ENCODE measurements around the gene NTM. TPM values are rescaled to one million over a fixed set of nuclear protein-coding genes. Genes with fewer than 3 reads are reported as not detected.

NTM gene
- total and polyA plus RNA-seq, 10 donors: 0.13 to 1.6 (median 0.67) TPM

GRCh38 chr11:132196928-132197327, 826.5 kb downstream of the NTM start:
- H3K36me3 ChIP-seq: no peaks in the 10 kb centered on the region
- peaks cover 0 to 14% (median 6%) of the 10 kb centered on the region in 8 donors for H3K9me3 ChIP-seq
- no peak for DNase-seq
- no peaks in the 10 kb centered on the region for H3K4me1 ChIP-seq
- intact Hi-C loops (cut with DNase I; ENCODE audit: low total_unique reads): no loop called here
- no peaks in the 10 kb centered on the region for H3K27me3 ChIP-seq (replicated peaks in 1 of 7)
- no peak overlapping the region for H3K27ac ChIP-seq
- 87 to 100% (median 95%) methylated on average over 1 of the region's 1 CpG for WGBS, 5 donors
- no peak overlapping the region for H3K4me3 ChIP-seq
- TF ChIP-seq POLR2AphosphoS5 (IDR thresholded peaks at IDR 0.05) (no peak), CTCF (IDR thresholded peaks at IDR 0.05 in 8 of 11, conservative IDR thresholded peaks at IDR 0.05 in 3 of 11) (no peak), POLR2A (IDR thresholded peaks at IDR 0.05) (no peak)

- Histone ChIP-seq H3K36me3 (no peaks in the 10 kb centered on the region), H3K27ac (no peak overlapping the region), H3K9me3 (peaks cover 0 to 9% (median 2%) of the 10 kb centered on the region in 8 donors), H3K27me3 (replicated peaks in 1 of 7) (no peaks in the 10 kb centered on the region), H3K4me3 (no peak overlapping the region), H3K4me1 (no peaks in the 10 kb centered on the region)
- 69 to 82% (median 79%) methylated on average over 6 of the region's 6 CpGs for WGBS, 5 donors
- no peak for DNase-seq
- no peak for TF ChIP-seq CTCF (IDR thresholded peaks at IDR 0.05 in 8 of 11, conservative IDR thresholded peaks at IDR 0.05 in 3 of 11)
- no peak for TF ChIP-seq POLR2A (IDR thresholded peaks at IDR 0.05)
- TF ChIP-seq POLR2AphosphoS5 (IDR thresholded peaks at IDR 0.05): no peak
- intact Hi-C loops (cut with DNase I; ENCODE audit: low total_unique reads): no loop called here
Observed at GRCh38 chr11:132200353-132200936, 830.0 kb downstream of the NTM start.

DNA sequence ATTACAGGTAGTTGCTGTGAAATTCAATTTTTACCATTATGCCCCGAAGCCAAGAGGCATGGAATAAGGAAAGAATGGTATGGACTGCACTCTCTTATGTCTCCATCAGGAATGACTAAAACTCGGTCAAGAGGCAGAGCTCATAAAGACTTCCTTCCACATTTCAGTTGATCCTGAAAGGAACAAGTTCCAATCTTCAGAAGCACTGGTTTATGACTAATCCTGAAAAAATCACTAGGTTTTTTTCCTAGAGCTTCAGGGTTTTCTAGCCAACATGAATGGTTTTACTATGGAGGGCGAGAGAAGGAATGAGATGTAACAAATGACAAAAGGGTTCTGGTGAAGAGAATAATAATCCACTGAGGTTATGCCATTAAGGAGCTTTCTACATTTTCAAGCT, 832.2 kb downstream of the NTM start:
- no peaks in the 10 kb centered on the region for H3K9me3 ChIP-seq
- WGBS, 5 donors: 60 to 89% (median 74%) methylated on average over 3 of the region's 3 CpGs
- intact Hi-C loops (cut with DNase I; ENCODE audit: low total_unique reads): no loop called here
- no peaks in the 10 kb centered on the region for H3K36me3 ChIP-seq
- DNase-seq: no peak
- H3K27me3 ChIP-seq (replicated peaks in 1 of 7): no peaks in the 10 kb centered on the region
- no peak overlapping the region for H3K4me3 ChIP-seq
- no peak overlapping the region for H3K27ac ChIP-seq
- no peak for TF ChIP-seq CTCF (IDR thresholded peaks at IDR 0.05 in 8 of 11, conservative IDR thresholded peaks at IDR 0.05 in 3 of 11)
- no peak for TF ChIP-seq POLR2AphosphoS5 (IDR thresholded peaks at IDR 0.05)
- no peak for TF ChIP-seq POLR2A (IDR thresholded peaks at IDR 0.05)
- H3K4me1 ChIP-seq: no peaks in the 10 kb centered on the region

DNA sequence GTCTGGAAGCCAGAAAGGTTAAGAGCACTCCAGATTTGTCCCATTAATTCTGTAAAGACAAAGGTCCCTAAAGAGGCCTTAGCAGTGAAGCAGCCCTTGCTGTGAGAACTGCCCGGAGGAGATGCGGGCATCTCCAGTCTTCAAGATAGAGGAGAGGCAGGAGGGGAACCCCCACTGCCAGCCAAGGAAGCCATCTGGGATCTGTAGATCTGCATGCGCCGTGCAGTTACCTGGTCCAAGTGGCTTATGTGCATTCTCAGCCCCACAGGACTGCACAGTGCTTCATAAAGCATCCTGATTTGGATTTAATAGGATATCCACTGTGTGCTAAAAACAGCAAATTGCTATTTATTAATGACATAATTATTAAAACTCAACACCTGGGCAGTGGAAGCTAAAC, 834.6 kb downstream of the NTM start:
- TF ChIP-seq POLR2A (IDR thresholded peaks at IDR 0.05) (no peak), CTCF (IDR thresholded peaks at IDR 0.05 in 8 of 11, conservative IDR thresholded peaks at IDR 0.05 in 3 of 11) (no peak), POLR2AphosphoS5 (IDR thresholded peaks at IDR 0.05) (no peak)
- Histone ChIP-seq H3K4me1 (no peaks in the 10 kb centered on the region), H3K27ac (no peak overlapping the region), H3K27me3 (replicated peaks in 1 of 7) (no peaks in the 10 kb centered on the region), H3K9me3 (no peaks in the 10 kb centered on the region), H3K36me3 (no peaks in the 10 kb centered on the region), H3K4me3 (no peak overlapping the region)
- no peak for DNase-seq
- intact Hi-C loops (cut with DNase I; ENCODE audit: low total_unique reads): no loop called here
- 86 to 93% (median 91%) methylated on average over 4 of the region's 4 CpGs for WGBS, 5 donors

Measured in spleen (tissue), 11 donors.